ENCODE data around the gene MPHOSPH8.

Gene MPHOSPH8

GRCh38 chr13:19661126-19661525 is 27.7 kb downstream of the MPHOSPH8 start:
- TF ChIP-seq POLR2A (IDR thresholded peaks at IDR 0.05; ENCODE audit: low read depth, low read length) = no peak
- no peak for TF ChIP-seq PAX5 (IDR thresholded peaks at IDR 0.05; ENCODE audit: insufficient read depth, low read length, severe bottlenecking)
- TF ChIP-seq POLR2AphosphoS5 (IDR thresholded peaks at IDR 0.05; ENCODE audit: low read depth, low read length) = no peak
- TF ChIP-seq TAF1 (IDR thresholded peaks at IDR 0.05; ENCODE audit: low read depth, low read length) = no peak
- TF ChIP-seq POU2F2 (IDR thresholded peaks at IDR 0.05; ENCODE audit: low read depth, low read length) = no peak
- no peak for TF ChIP-seq SPI1 (IDR thresholded peaks at IDR 0.05; ENCODE audit: low read depth, low read length)
- FAIRE-seq (no peak), DNase-seq (ENCODE audit: insufficient read length, low spot score) (no peak)

DNA sequence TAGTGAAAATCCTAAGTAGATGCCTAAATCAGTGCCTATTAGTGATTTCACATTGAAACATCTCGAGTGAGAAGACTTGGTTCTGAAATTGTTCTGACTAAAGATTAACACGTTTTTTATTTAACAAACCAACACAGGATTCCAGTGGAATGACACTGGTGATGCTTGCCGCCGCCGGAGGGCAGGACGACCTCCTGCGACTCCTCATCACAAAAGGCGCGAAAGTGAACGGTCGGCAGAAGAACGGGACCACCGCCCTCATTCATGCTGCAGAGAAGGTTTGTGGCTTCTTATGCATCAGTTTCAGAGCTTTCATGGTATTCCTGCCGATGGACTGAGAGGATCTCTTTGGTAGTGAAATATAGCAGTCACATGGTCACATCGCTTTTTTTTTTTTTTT is 28.1 kb downstream of the MPHOSPH8 start:
- no peak for TF ChIP-seq PAX5 (IDR thresholded peaks at IDR 0.05; ENCODE audit: insufficient read depth, low read length, severe bottlenecking)
- DNase-seq (ENCODE audit: insufficient read length, low spot score) = no peak
- FAIRE-seq = no peak

- no peak for TF ChIP-seq POLR2A (IDR thresholded peaks at IDR 0.05; ENCODE audit: low read depth, low read length)
- no peak for TF ChIP-seq TAF1 (IDR thresholded peaks at IDR 0.05; ENCODE audit: low read depth, low read length)
- TF ChIP-seq PAX5 (IDR thresholded peaks at IDR 0.05; ENCODE audit: insufficient read depth, low read length, severe bottlenecking) = no peak
- no peak for TF ChIP-seq POU2F2 (IDR thresholded peaks at IDR 0.05; ENCODE audit: low read depth, low read length)
- TF ChIP-seq POLR2AphosphoS5 (IDR thresholded peaks at IDR 0.05; ENCODE audit: low read depth, low read length) = no peak
- no peak for TF ChIP-seq SPI1 (IDR thresholded peaks at IDR 0.05; ENCODE audit: low read depth, low read length)
- FAIRE-seq (no peak), DNase-seq (ENCODE audit: insufficient read length, low spot score) (no peak)
These were observed 30.0 kb downstream of the MPHOSPH8 start for GRCh38 chr13:19663416-19663979.

DNA sequence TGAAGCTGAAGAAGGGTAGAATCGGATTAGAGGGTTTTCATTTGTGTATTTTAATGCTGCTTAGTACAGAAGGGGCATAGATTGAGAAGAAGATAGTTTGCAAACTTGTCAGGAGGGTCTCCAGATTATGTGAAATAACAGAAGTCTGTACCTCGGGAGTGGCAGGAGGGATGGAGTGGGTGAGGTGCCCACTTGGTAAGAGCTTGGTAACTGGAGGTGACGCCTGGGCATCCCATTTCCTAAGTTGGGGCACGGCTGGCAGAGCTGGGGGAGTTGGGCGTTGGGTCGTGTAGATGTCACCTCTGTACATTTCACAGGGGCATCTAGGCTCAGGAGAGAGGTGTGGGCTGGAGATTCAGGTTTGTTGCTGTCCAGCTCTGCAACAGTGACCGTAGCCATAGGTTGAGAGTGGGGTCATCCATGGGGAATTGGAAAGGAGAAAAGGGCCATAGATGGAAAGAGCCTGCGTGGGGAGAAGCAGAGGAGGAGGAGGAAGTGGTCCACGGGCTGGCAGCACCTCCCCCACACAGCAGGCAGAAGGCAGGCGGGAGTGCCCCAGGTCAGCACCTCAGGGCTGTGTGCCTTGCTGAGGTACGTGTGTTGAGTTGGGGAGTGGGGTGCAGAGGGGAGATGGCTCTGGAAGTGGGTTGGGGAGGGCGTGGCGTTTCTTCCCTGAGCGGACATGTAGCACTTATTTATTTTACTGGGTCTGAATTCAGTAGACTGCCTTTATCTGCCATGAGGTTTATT is 31.2 kb downstream of the MPHOSPH8 start:
- DNase-seq (ENCODE audit: insufficient read length, low spot score) (no peak), FAIRE-seq (no peak)
- TF ChIP-seq POLR2AphosphoS5 (IDR thresholded peaks at IDR 0.05; ENCODE audit: low read depth, low read length) (no peak), TAF1 (IDR thresholded peaks at IDR 0.05; ENCODE audit: low read depth, low read length) (no peak), SPI1 (IDR thresholded peaks at IDR 0.05; ENCODE audit: low read depth, low read length) (no peak), POU2F2 (IDR thresholded peaks at IDR 0.05; ENCODE audit: low read depth, low read length) (no peak), POLR2A (IDR thresholded peaks at IDR 0.05; ENCODE audit: low read depth, low read length) (no peak), PAX5 (IDR thresholded peaks at IDR 0.05; ENCODE audit: insufficient read depth, low read length, severe bottlenecking) (no peak)

DNA sequence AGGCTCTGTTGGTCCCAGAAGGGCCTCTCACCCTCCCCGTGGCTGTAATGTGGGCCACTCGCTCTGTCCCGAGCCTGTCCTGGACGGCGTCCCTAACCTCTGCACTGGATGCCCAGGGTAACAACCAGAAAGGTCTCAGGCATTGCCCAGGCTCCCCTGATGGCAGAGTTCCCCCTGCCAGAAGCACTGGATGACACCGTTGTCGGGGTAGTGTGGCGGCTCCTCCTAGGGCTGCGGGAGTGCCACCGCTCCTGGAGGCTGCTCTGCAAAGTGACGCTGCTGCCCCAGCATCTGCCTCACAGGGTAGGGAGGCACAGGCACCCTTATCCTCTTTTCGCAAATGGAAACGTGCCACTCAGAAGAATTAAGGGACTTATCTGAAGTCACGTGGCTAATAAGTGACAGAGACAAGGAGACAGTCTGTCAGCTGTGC is 32.0 kb downstream of the MPHOSPH8 start:
- TF ChIP-seq POLR2AphosphoS5 (IDR thresholded peaks at IDR 0.05; ENCODE audit: low read depth, low read length) (no peak), TAF1 (IDR thresholded peaks at IDR 0.05; ENCODE audit: low read depth, low read length) (no peak), POLR2A (IDR thresholded peaks at IDR 0.05; ENCODE audit: low read depth, low read length) (no peak), PAX5 (IDR thresholded peaks at IDR 0.05; ENCODE audit: insufficient read depth, low read length, severe bottlenecking) (no peak), POU2F2 (IDR thresholded peaks at IDR 0.05; ENCODE audit: low read depth, low read length) (no peak), SPI1 (IDR thresholded peaks at IDR 0.05; ENCODE audit: low read depth, low read length) (no peak)
- no peak for FAIRE-seq

DNA sequence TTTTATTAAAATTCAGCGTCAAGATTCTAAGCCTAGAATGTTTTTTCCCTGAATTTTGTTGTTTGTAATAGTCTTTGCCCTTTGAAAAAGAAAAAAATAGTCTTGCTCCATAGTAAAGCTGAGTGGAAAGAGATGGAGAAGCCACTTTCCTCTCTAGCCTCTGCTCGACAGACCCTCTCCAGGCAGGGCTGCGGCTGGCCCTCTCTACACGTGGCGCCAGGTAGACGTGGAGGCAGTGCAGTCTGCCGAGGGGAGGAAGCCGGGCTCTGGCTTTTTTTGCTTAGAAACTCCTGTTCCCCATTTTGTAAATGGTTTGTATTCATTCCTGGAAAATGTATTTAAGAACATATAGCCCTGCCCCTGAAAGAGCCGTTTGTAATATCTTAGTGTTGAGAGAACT is 35.3 kb downstream of the MPHOSPH8 start:
- FAIRE-seq (no peak), DNase-seq (ENCODE audit: insufficient read length, low spot score) (no peak)
- TF ChIP-seq PAX5 (IDR thresholded peaks at IDR 0.05; ENCODE audit: insufficient read depth, low read length, severe bottlenecking) (no peak), POLR2AphosphoS5 (IDR thresholded peaks at IDR 0.05; ENCODE audit: low read depth, low read length) (no peak), POU2F2 (IDR thresholded peaks at IDR 0.05; ENCODE audit: low read depth, low read length) (no peak), SPI1 (IDR thresholded peaks at IDR 0.05; ENCODE audit: low read depth, low read length) (no peak), POLR2A (IDR thresholded peaks at IDR 0.05; ENCODE audit: low read depth, low read length) (no peak), TAF1 (IDR thresholded peaks at IDR 0.05; ENCODE audit: low read depth, low read length) (no peak)

More for the DNA sequence above, 32.0 kb downstream of the MPHOSPH8 start:
- no peak for DNase-seq (ENCODE audit: insufficient read length, low spot score)

GRCh38 chr13:19670147-19670546 is 36.7 kb downstream of the MPHOSPH8 start:
- FAIRE-seq (no peak), DNase-seq (ENCODE audit: insufficient read length, low spot score) (no peak)
- TF ChIP-seq POLR2AphosphoS5 (IDR thresholded peaks at IDR 0.05; ENCODE audit: low read depth, low read length) = no peak
- no peak for TF ChIP-seq POLR2A (IDR thresholded peaks at IDR 0.05; ENCODE audit: low read depth, low read length)
- TF ChIP-seq PAX5 (IDR thresholded peaks at IDR 0.05; ENCODE audit: insufficient read depth, low read length, severe bottlenecking) = no peak
- no peak for TF ChIP-seq TAF1 (IDR thresholded peaks at IDR 0.05; ENCODE audit: low read depth, low read length)
- no peak for TF ChIP-seq POU2F2 (IDR thresholded peaks at IDR 0.05; ENCODE audit: low read depth, low read length)
- TF ChIP-seq SPI1 (IDR thresholded peaks at IDR 0.05; ENCODE audit: low read depth, low read length) = no peak

DNA sequence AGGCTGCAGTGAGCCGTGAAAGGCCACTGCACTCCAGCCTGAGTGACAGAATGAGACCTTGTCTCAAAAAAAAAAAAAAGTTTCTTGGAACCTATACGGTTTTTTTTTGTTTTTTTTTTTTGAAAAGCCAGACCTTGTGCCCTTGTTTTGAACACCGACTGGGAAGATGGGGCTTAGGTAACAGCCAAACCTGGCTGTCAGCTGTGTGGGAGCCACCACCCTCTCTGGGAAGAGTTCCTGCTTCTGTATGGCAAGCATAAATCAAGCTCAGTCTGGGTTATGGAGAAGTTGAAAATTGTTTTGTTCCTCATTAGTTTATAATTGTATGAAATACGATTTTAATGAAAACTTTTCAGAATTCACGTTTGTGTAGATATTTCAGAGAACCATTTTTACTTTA is 39.5 kb downstream of the MPHOSPH8 start:
- TF ChIP-seq TAF1 (IDR thresholded peaks at IDR 0.05; ENCODE audit: low read depth, low read length) = no peak
- TF ChIP-seq SPI1 (IDR thresholded peaks at IDR 0.05; ENCODE audit: low read depth, low read length) = no peak
- TF ChIP-seq POLR2A (IDR thresholded peaks at IDR 0.05; ENCODE audit: low read depth, low read length) = no peak
- DNase-seq (ENCODE audit: insufficient read length, low spot score) (no peak), FAIRE-seq (no peak)

DNA sequence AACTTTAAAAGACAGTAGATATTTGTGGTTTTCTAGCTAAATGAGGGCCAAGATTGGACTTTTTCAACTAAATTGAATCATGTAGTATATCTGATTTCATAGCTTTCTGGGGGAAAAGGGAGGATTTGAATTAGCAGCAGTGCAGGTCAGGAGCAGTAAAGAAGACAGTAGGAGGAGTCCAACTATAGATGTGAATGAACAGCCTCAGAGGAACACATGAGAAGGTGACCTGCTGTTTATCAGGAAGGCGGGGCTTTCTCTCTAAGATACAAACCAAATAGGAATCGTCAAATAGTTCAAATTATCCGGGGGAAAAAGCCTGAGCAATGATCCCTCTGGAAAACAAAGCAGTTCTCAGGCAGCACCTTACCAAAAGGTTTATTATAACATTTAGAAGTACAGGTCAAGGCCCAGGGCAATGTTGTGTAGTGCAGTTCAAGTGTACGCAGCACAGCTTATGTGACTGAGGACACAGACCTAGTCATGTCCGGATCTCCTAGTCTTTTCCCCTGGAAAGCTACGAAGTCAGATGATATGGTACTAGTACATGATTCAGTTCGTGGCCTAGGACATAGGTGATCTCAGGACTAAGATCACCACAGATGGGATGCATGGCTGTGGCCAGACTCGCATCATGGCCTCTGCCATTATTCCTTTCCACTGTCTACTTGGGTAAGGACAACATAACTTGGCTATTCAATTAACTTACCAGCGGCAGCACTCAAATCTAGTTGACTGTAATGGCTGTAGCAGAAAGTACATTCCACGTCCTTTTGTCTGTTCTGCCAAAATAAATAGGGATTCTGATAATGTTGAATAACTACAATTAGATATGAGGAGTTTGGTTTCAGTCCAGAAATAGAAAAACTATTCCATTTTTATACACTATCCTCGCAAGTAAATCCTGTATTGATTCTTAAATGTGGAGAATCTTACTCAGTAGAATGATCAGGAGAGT is 40.3 kb downstream of the MPHOSPH8 start:
- TF ChIP-seq POLR2A (IDR thresholded peaks at IDR 0.05; ENCODE audit: low read depth, low read length) (no peak), TAF1 (IDR thresholded peaks at IDR 0.05; ENCODE audit: low read depth, low read length) (no peak), SPI1 (IDR thresholded peaks at IDR 0.05; ENCODE audit: low read depth, low read length) (no peak), PAX5 (IDR thresholded peaks at IDR 0.05; ENCODE audit: insufficient read depth, low read length, severe bottlenecking) (no peak), POLR2AphosphoS5 (IDR thresholded peaks at IDR 0.05; ENCODE audit: low read depth, low read length) (no peak; the same call in 1 of the 2 replicates), POU2F2 (IDR thresholded peaks at IDR 0.05; ENCODE audit: low read depth, low read length) (no peak)
- FAIRE-seq (no peak), DNase-seq (ENCODE audit: insufficient read length, low spot score) (no peak)
